KMS-11 (cell line): ENCODE results near the gene ZNF70.

Experiments
- H2AFZ ChIP-seq: fragments of 200-600 bp; sonication (generic); 2 replicates; pipeline ENCODE4 v1.6.1; 2016; ENCODE audit warnings: antibody characterized with exemption, mixed run types, low read depth
- H3K27ac ChIP-seq: fragments of 200-600 bp; sonication (generic); 2 replicates; pipeline ENCODE4 v1.6.1; 2016; ENCODE audit warnings: mild to moderate bottlenecking, mixed run types
- H3K27me3 ChIP-seq: fragments of 200-600 bp; sonication (generic); 2 replicates; pipeline ENCODE4 v1.6.1; 2017; ENCODE audit warnings: mild to moderate bottlenecking, low read depth, mixed run types, moderate library complexity; ENCODE audit not compliant: insufficient read depth
- H3K36me3 ChIP-seq: fragments of 200-600 bp; sonication (generic); 2 replicates; pipeline ENCODE4 v1.6.1; 2017; ENCODE audit warnings: mild to moderate bottlenecking, mixed run types; ENCODE audit not compliant: insufficient read depth
- H3K4me1 ChIP-seq: fragments of 200-600 bp; sonication (generic); 2 replicates; pipeline ENCODE4 v1.6.1; 2016; ENCODE audit warnings: mild to moderate bottlenecking, low read depth, mixed run types; ENCODE audit not compliant: poor library complexity, severe bottlenecking
- H3K4me2 ChIP-seq: fragments of 200-600 bp; sonication (generic); 2 replicates; pipeline ENCODE4 v1.7.0; 2016; ENCODE audit warnings: mild to moderate bottlenecking, mixed run types
- H3K4me3 ChIP-seq: fragments of 200-600 bp; sonication (generic); IDR thresholded peaks from 2 replicates; pipeline ENCODE4 v1.6.1; 2017; ENCODE audit warnings: low read depth, low read length, mixed read lengths; ENCODE audit not compliant: insufficient read depth
- H3K79me2 ChIP-seq: fragments of 200-600 bp; sonication (generic); 2 replicates; pipeline ENCODE4 v1.6.1; 2016; ENCODE audit warnings: low read depth, mixed run types; ENCODE audit not compliant: insufficient read depth
- H3K9ac ChIP-seq: fragments of 200-600 bp; sonication (generic); 2 replicates; pipeline ENCODE4 v1.6.1; 2016; ENCODE audit warnings: mild to moderate bottlenecking, mixed run types
- H4K20me1 ChIP-seq: fragments of 200-600 bp; sonication (generic); 2 replicates; pipeline ENCODE4 v1.6.1; 2016; ENCODE audit warnings: mild to moderate bottlenecking, mixed run types; ENCODE audit not compliant: insufficient read depth
- TF ChIP-seq, protein P1 (sequence below): fragments of 200-600 bp; sonication (generic); conservative IDR thresholded peaks from 2 replicates; pipeline ENCODE4 v1.6.1; 2017; ENCODE audit warnings: low read depth, mild to moderate bottlenecking, antibody characterized with exemption, low read length, moderate library complexity, mixed read lengths

The ZNF70 gene

DNA sequence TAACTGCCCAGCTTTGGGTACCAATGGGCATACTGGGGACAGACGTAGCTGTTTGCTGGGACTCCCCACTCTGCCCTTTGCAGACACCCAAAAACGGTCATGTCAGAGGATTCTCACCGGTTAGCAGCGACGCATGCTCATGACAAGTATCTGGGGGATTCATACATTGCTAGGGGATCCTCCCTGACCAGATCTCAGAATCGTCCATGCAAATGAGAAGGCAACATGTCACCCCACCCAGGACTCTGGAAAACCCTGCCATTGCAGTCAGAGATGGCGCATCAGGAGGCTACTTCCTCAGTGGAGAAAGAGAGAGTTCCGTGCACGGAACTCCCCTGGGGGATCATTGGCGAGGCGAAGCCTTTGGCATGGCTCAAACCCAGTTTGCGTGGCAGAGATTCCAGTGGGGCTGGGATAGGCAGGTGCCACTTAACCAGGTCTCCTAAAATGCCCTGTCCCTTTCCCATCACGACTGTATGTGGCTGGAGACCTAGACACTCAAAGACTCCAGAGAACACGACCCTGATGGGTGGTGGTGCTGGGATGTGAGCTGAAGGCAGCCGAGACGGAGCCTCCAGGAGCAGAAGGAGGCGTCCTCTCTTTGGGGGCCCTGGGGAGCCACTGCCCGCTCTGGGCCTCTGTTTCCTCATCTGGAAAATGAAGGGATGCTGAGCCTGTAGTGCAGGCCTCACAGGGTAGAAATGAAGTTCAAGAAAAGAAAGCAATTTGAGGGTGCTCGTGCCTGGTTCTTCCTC lies 55.2 kb downstream of the ZNF70 start:
- no peaks in the 10 kb centered on the region for H4K20me1 ChIP-seq
- H2AFZ ChIP-seq = no peak overlapping the region
- no peak overlapping the region for H3K4me3 ChIP-seq
- no peaks in the 10 kb centered on the region for H3K79me2 ChIP-seq
- peaks cover 4% of the 10 kb centered on the region; the same call in 1 of the 2 replicates for H3K36me3 ChIP-seq
- TF ChIP-seq, protein P1, sequence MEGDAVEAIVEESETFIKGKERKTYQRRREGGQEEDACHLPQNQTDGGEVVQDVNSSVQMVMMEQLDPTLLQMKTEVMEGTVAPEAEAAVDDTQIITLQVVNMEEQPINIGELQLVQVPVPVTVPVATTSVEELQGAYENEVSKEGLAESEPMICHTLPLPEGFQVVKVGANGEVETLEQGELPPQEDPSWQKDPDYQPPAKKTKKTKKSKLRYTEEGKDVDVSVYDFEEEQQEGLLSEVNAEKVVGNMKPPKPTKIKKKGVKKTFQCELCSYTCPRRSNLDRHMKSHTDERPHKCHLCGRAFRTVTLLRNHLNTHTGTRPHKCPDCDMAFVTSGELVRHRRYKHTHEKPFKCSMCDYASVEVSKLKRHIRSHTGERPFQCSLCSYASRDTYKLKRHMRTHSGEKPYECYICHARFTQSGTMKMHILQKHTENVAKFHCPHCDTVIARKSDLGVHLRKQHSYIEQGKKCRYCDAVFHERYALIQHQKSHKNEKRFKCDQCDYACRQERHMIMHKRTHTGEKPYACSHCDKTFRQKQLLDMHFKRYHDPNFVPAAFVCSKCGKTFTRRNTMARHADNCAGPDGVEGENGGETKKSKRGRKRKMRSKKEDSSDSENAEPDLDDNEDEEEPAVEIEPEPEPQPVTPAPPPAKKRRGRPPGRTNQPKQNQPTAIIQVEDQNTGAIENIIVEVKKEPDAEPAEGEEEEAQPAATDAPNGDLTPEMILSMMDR = no peak
- no peak overlapping the region for H3K27ac ChIP-seq
- no peak overlapping the region for H3K4me2 ChIP-seq
- H3K4me1 ChIP-seq = no peaks in the 10 kb centered on the region
- no peak overlapping the region for H3K9ac ChIP-seq
- no peaks in the 10 kb centered on the region for H3K27me3 ChIP-seq

DNA sequence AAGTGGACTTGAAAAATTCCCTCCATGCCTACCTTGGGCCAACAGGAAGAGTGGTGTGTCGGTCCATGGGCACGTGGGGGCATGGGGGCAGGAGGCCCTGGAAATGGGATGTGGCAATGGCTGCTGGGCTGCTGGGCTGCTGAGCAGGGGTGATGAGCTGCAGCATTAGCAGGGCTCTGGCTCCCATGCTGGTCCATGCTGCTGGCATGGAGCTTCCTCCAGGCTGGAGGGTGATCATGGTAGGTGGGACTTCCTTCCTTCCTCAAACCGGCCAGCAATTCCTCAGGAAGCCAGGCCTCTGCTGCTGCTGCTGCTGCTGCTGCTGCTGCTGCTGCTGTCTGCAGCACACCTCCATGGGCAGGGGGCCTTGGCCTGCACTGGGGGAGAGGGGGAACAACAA lies 55.8 kb downstream of the ZNF70 start:
- no peak overlapping the region for H2AFZ ChIP-seq
- H3K9ac ChIP-seq = no peak overlapping the region
- peaks cover 4% of the 10 kb centered on the region; the same call in 1 of the 2 replicates for H3K36me3 ChIP-seq
- no peaks in the 10 kb centered on the region for H3K4me1 ChIP-seq
- H3K27ac ChIP-seq = no peak overlapping the region
- H3K27me3 ChIP-seq = no peaks in the 10 kb centered on the region
- H3K79me2 ChIP-seq = no peaks in the 10 kb centered on the region
- H4K20me1 ChIP-seq = no peaks in the 10 kb centered on the region
- no peak overlapping the region for H3K4me2 ChIP-seq
- TF ChIP-seq, protein P1 = no peak
- H3K4me3 ChIP-seq = no peak overlapping the region

DNA sequence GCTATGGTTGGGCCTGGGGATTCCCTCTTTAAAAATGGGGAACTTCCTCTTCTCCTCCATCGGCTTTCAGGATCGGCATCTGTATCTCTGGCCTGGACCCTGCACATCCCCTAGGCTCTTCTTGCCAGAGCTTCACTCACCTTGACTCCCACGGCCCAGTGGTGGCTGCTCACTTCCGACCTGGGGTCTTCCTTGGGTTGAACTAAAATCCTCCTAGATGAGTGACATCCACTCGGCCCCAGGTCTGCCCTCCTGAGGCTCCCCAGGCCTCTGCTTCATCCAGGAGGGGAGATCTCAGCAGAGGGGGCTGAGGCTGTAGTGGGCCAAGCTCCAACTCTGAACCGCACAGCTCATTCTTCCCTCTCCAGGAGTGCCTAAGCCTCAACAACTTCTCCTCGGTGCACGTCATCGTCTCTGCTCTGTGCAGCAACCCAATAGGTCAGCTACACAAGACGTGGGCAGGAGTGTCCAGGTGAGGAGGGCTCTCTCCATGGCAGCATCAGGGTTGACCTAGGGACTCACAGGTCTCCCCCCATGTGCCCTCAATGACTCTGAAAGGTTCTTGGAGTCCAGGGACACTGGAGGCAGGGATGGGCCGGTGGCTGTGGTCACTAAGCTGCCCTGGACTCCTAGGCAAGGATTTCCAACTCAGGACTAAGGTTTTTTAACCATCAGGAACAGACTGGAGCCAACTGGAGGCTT lies 56.8 kb downstream of the ZNF70 start:
- Histone ChIP-seq H3K4me2 (no peak overlapping the region), H3K27me3 (no peaks in the 10 kb centered on the region), H3K79me2 (no peaks in the 10 kb centered on the region), H3K27ac (no peak overlapping the region), H2AFZ (no peak overlapping the region), H3K36me3 (no peaks in the 10 kb centered on the region), H3K9ac (no peak overlapping the region), H4K20me1 (no peaks in the 10 kb centered on the region), H3K4me3 (no peak overlapping the region), H3K4me1 (no peaks in the 10 kb centered on the region)
- TF ChIP-seq, protein P1 = no peak

DNA sequence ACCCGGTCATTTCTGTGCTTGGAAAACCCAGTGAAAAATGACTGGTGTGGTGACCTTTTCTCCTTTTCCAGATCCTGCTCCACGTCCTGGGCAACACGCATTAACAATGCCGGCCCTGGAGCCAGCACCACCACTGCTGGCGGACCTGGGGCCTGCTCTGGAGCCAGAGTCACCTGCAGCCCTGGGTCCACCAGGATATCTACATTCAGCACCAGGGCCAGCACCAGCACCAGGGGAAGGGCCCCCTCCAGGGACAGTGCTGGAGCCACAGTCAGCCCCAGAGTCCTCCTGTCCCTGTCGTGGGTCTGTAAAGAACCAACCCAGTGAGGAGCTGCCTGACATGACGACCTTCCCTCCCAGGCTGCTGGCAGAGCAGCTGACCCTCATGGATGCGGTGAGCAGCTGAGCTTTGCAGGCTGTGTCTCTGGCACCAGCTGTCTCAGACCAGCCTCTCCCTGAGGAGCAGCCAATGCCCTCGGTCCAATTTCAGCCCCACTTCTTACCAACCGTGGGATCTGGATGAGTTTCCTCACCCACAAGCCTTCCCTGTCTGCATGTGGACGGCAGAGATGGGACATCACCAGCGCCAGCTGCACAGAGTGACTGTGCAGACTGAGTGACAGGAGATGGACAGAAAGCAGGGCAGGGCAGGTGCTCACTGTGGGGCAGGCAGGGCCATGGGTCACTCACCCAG lies 58.2 kb downstream of the ZNF70 start:
- Histone ChIP-seq H3K79me2 (no peaks in the 10 kb centered on the region), H3K4me2 (no peak overlapping the region), H2AFZ (no peak overlapping the region), H3K4me3 (no peak overlapping the region), H3K36me3 (no peaks in the 10 kb centered on the region), H3K27ac (no peak overlapping the region), H3K4me1 (no peaks in the 10 kb centered on the region), H3K27me3 (no peaks in the 10 kb centered on the region), H3K9ac (no peak overlapping the region), H4K20me1 (no peaks in the 10 kb centered on the region)
- TF ChIP-seq, protein P1 = no peak
